B cell (primary cell): Measurements from ENCODE around the gene MLLT10. TPM values are rescaled to one million over a fixed set of nuclear protein-coding genes. Genes with fewer than 3 reads are reported as not detected.

ENCODE experiments used
- ATAC-seq: fragments of 200-7000 bp; cut with Tn5 transposase; one replicate; pipeline ENCODE4 v1.10.0; 2021; ENCODE audit warnings: low read depth, mild to moderate bottlenecking, moderate number of reproducible peaks, moderate library complexity
- CTCF ChIA-PET: fragments of 350-600 bp; sonication (Branson Sonifier 250); formaldehyde crosslinking; loops from one replicate; lab custom pipeline; 2021; ENCODE audit warnings: antibody characterized with exemption, inconsistent platforms; lab: Charles Lee
- POLR2A ChIA-PET: fragments of 350-600 bp; sonication (Branson Sonifier 250); formaldehyde crosslinking; loops from one replicate; lab custom pipeline; 2021; ENCODE audit warnings: antibody characterized with exemption; lab: Charles Lee
- DNase-seq: peaks from one replicate; pipeline ENCODE4 v3.0.0; 2013
- H2AFZ ChIP-seq: 2 replicates; pipeline ENCODE4 v1.6.1; 2012; ENCODE audit warnings: mild to moderate bottlenecking, low read depth, low read length; ENCODE audit not compliant: insufficient read depth, poor library complexity, severe bottlenecking
- H3K27ac ChIP-seq, 2 donors: 1 replicate in 1 of 2; 2 replicates in 1 of 2; pipeline ENCODE4 v1.5.1; 2012 to 2013; ENCODE audit warnings: low read length in 2 of 2, mild to moderate bottlenecking in 2 of 2, moderate library complexity in 1 of 2
- H3K27me3 ChIP-seq, 4 experiments: fragments of 200-600 bp in 1 of 4; sonication (generic) in 1 of 4; replicated peaks in 1 of 4; 1 replicate in 2 of 4; 2 replicates in 2 of 4; pipeline versions ENCODE4 v1.6.1 to v1.7.0; 2013 to 2016; ENCODE audit warnings: low read length in 3 of 4, mild to moderate bottlenecking in 2 of 4, mixed read lengths in 1 of 4, moderate library complexity in 1 of 4; ENCODE audit not compliant: insufficient read depth in 4 of 4, control insufficient read depth in 3 of 4; ENCODE audit errors: control extremely low read depth in 1 of 4
- H3K36me3 ChIP-seq, 2 experiments: replicated peaks in 1 of 2; 1 replicate in 1 of 2; 2 replicates in 1 of 2; pipeline versions ENCODE4 v1.6.1 to v1.7.1; 2013; ENCODE audit warnings: low read length in 1 of 2; ENCODE audit not compliant: insufficient read depth in 2 of 2, control insufficient read depth in 1 of 2; ENCODE audit errors: control extremely low read depth in 1 of 2, extremely low read depth in 1 of 2
- H3K4me1 ChIP-seq, 2 donors: fragments of 200-600 bp in 1 of 2; sonication (generic) in 1 of 2; 1 replicate in 1 of 2; 2 replicates in 1 of 2; pipeline versions ENCODE4 v1.5.1 to v1.6.1; 2013 to 2017; ENCODE audit warnings: low read length in 2 of 2; ENCODE audit not compliant: control insufficient read depth in 2 of 2, insufficient read depth in 2 of 2
- H3K4me2 ChIP-seq: replicated peaks from 2 replicates; pipeline ENCODE3; 2012; ENCODE audit warnings: mild to moderate bottlenecking, low read depth, low read length; ENCODE audit not compliant: poor library complexity, severe bottlenecking
- H3K4me3 ChIP-seq, 5 experiments: fragments of 200-600 bp in 1 of 5; sonication (generic) in 1 of 5; 1 replicate in 3 of 5; 2 replicates in 2 of 5; pipeline versions ENCODE4 v1.5.1 to v1.7.0; 2011 to 2016; ENCODE audit warnings: low read length in 4 of 5, mild to moderate bottlenecking in 4 of 5, low read depth in 2 of 5, control low read depth in 1 of 5, moderate library complexity in 1 of 5; ENCODE audit not compliant: insufficient read depth in 1 of 5; ENCODE audit errors: control extremely low read depth in 1 of 5, extremely low read depth in 1 of 5
- H3K79me2 ChIP-seq: fragments of 200-600 bp; sonication (generic); one replicate; pipeline ENCODE4 v1.6.0; 2016; ENCODE audit warnings: low read length; ENCODE audit not compliant: control insufficient read depth, insufficient read depth
- H3K9ac ChIP-seq: fragments of 200-600 bp; sonication (generic); 2 replicates; pipeline ENCODE4 v1.6.1; 2017; ENCODE audit warnings: mild to moderate bottlenecking, low read length, moderate library complexity
- H3K9me3 ChIP-seq, 3 donors: one replicate each; pipeline versions ENCODE4 v1.6.1 to v1.7.1; 2013; ENCODE audit warnings: low read length in 2 of 3; ENCODE audit not compliant: control insufficient read depth in 2 of 3, insufficient read depth in 1 of 3; ENCODE audit errors: control extremely low read depth in 1 of 3
- H4K20me1 ChIP-seq: 2 replicates; pipeline ENCODE4 v1.6.0; 2012; ENCODE audit warnings: mild to moderate bottlenecking, low read length; ENCODE audit not compliant: insufficient read depth, control insufficient read depth, poor library complexity, severe bottlenecking
- H3K27ac Mint-ChIP-seq: one replicate; pipeline ENCODE4 v1.8.0; 2021; ENCODE audit warnings: mixed read lengths
- H3K27me3 Mint-ChIP-seq: one replicate; pipeline ENCODE4 v1.8.0; 2021; ENCODE audit warnings: mixed read lengths
- H3K4me1 Mint-ChIP-seq: one replicate; pipeline ENCODE4 v1.8.0; 2021; ENCODE audit warnings: mixed read lengths
- H3K4me3 Mint-ChIP-seq: one replicate; pipeline ENCODE4 v1.8.0; 2021; ENCODE audit warnings: mixed read lengths
- H3K9me3 Mint-ChIP-seq: one replicate; pipeline ENCODE4 v1.8.0; 2022; ENCODE audit warnings: mixed read lengths; ENCODE audit not compliant: insufficient read depth
- CTCF ChIP-seq: fragments of 200-600 bp; IDR thresholded peaks from one replicate; pipeline ENCODE4 v1.8.0; 2022; ENCODE audit warnings: antibody characterized with exemption, mild to moderate bottlenecking
- EZH2 ChIP-seq: IDR thresholded peaks from 2 replicates; pipeline ENCODE4 v1.6.1; 2012; ENCODE audit warnings: borderline replicate concordance, low read depth, mild to moderate bottlenecking, moderate library complexity, low read length; ENCODE audit not compliant: insufficient read depth, poor library complexity, severe bottlenecking
- WGBS: methylation state at CpG from one replicate; pipeline ENCODE4 v1.1.5; 2013; ENCODE audit warnings: missing lambda C conversion rate; ENCODE audit not compliant: insufficient coverage; 5-methylcytosine and 5-hydroxymethylcytosine counted together
- intact Hi-C: fragments of 100-400 bp; cut with micrococcal nuclease; formaldehyde crosslinking; loops from one replicate; pipeline ENCODE4 v1.10.0; 2022
- polyA plus RNA-seq: library from polyadenylated mRNA; depleted of rRNA; stranded (reverse); fragments of >200 nt; gene quantifications from 2 replicates; pipeline ENCODE4 v1.2.3, GENCODE V29; 2012
- total RNA-seq, 2 donors: library from RNA; stranded (reverse); fragments of 120-200 nt in 1 of 2; gene quantifications; 1 replicate in 1 of 2; 2 replicates in 1 of 2; pipeline versions ENCODE4 v1.2.3 to v1.2.4, GENCODE V29; 2013 to 2022

Gene MLLT10
- total and polyA plus RNA-seq, 2 donors (not counting 1 experiment from before 2014, with no cell fraction given) = 21.7 to 70.5 TPM

- H3K4me3 ChIP-seq = no peak overlapping the region
- H3K9ac ChIP-seq = no peak overlapping the region
- peaks cover 47% of the 10 kb centered on the region for H3K27me3 Mint-ChIP-seq
- no peak overlapping the region for H3K27ac ChIP-seq
- peaks cover 0 to 47% (median 13%) of the 10 kb centered on the region in 4 experiments for H3K27me3 ChIP-seq
- DNase-seq = no peak
- H3K27ac Mint-ChIP-seq = no peak overlapping the region
- ChIA-PET POLR2A (no interaction called here), CTCF (interaction anchor here (0.7 to 1.4 kb wide), 2 partner anchors 10 to 15 kb away, joined by 3 to 7 read pairs; no protein-coding TSS in a partner anchor)
- no peaks in the 10 kb centered on the region for H4K20me1 ChIP-seq
- no peaks in the 10 kb centered on the region for H3K36me3 ChIP-seq
- intact Hi-C loops = no loop called here
- H3K4me3 Mint-ChIP-seq = no peak overlapping the region
- no CpG with 5 or more reads among the region's 3 CpGs for WGBS
- no peaks in the 10 kb centered on the region for H3K79me2 ChIP-seq
- no peak for ATAC-seq
- H2AFZ ChIP-seq = no peak overlapping the region
- no peak overlapping the region for H3K4me2 ChIP-seq
- H3K9me3 ChIP-seq = peaks cover 0 to 15% (median 0%) of the 10 kb centered on the region in 3 donors
- H3K9me3 Mint-ChIP-seq = no peaks in the 10 kb centered on the region
- H3K4me1 ChIP-seq = peaks cover 8% of the 10 kb centered on the region in 2 donors
- no peak for TF ChIP-seq CTCF
- no peak for TF ChIP-seq EZH2
- no peaks in the 10 kb centered on the region for H3K4me1 Mint-ChIP-seq
These were observed 27.7 kb upstream of the MLLT10 start for GRCh38 chr10:21506351-21506750.

GRCh38 chr10:21507150-21507549 lies 26.9 kb upstream of the MLLT10 start:
- Histone ChIP-seq H3K36me3 (no peaks in the 10 kb centered on the region), H3K4me3 (no peak overlapping the region), H4K20me1 (no peaks in the 10 kb centered on the region), H3K9ac (no peak overlapping the region), H3K4me2 (no peak overlapping the region), H3K9me3 (peaks cover 0 to 15% (median 0%) of the 10 kb centered on the region in 3 donors), H2AFZ (no peak overlapping the region), H3K79me2 (no peaks in the 10 kb centered on the region), H3K4me1 (peaks cover 8% of the 10 kb centered on the region in 2 donors), H3K27ac (no peak overlapping the region), H3K27me3 (peaks cover 0 to 52% (median 19%) of the 10 kb centered on the region in 4 experiments)
- no peak overlapping the region for H3K4me3 Mint-ChIP-seq
- no peaks in the 10 kb centered on the region for H3K4me1 Mint-ChIP-seq
- CTCF ChIA-PET = interaction anchor here (1.1 kb wide), 1 partner anchor 11 kb away, joined by 3 read pairs; no protein-coding TSS in a partner anchor
- POLR2A ChIA-PET = no interaction called here
- H3K27me3 Mint-ChIP-seq = peaks cover 51% of the 10 kb centered on the region
- H3K27ac Mint-ChIP-seq = no peak overlapping the region
- ATAC-seq = no peak
- H3K9me3 Mint-ChIP-seq = no peaks in the 10 kb centered on the region
- TF ChIP-seq EZH2 (no peak), CTCF (no peak)
- no peak for DNase-seq
- intact Hi-C loops = no loop called here
- 93% methylated on average over 21 of the region's 21 CpGs for WGBS
